HEK293 (cell line): ENCODE results near the gene VRK3.
A peak's percentile ranks its signal among the peaks of the same experiment; 100 is the strongest.

ENCODE experiments used
- AEBP2 ChIP-seq: fragments of 450-650 bp; formaldehyde crosslinking; IDR thresholded peaks from 2 replicates; pipeline ENCODE4 v1.5.1; 2016; ENCODE audit warnings: missing biosample characterization, missing genetic modification characterization, borderline replicate concordance
- GFI1B ChIP-seq: fragments of 450-650 bp; formaldehyde crosslinking; IDR thresholded peaks from 2 replicates; pipeline ENCODE4 v1.5.1; 2016; ENCODE audit warnings: missing biosample characterization, missing genetic modification characterization
- GLI2 ChIP-seq: fragments of 450-650 bp; formaldehyde crosslinking; IDR thresholded peaks from 2 replicates; pipeline ENCODE4; 2017; ENCODE audit warnings: missing biosample characterization, missing genetic modification characterization, low read depth, borderline replicate concordance
- GLI4 ChIP-seq: fragments of 450-650 bp; formaldehyde crosslinking; IDR thresholded peaks from 2 replicates; pipeline ENCODE4 v1.5.1; 2016; ENCODE audit warnings: missing biosample characterization, missing genetic modification characterization
- HOXD13 ChIP-seq: sonication (generic); formaldehyde crosslinking; IDR thresholded peaks from 2 replicates; pipeline ENCODE4 v1.8.0; 2022; ENCODE audit warnings: missing genetic modification reagents, borderline replicate concordance
- KLF10 ChIP-seq: fragments of 450-650 bp; IDR thresholded peaks from 2 replicates; pipeline ENCODE4 v1.5.1; 2018; ENCODE audit warnings: missing biosample characterization, mild to moderate bottlenecking, missing genetic modification characterization
- MYNN ChIP-seq: fragments of 450-650 bp; formaldehyde crosslinking; IDR thresholded peaks from 2 replicates; pipeline ENCODE4 v1.5.1; 2016; ENCODE audit warnings: missing biosample characterization, missing genetic modification characterization, borderline replicate concordance
- MZF1 ChIP-seq: fragments of 450-650 bp; formaldehyde crosslinking; IDR thresholded peaks from 2 replicates; pipeline ENCODE4 v1.5.1; 2017; ENCODE audit warnings: missing biosample characterization, missing genetic modification characterization, borderline replicate concordance
- YY1 ChIP-seq: fragments of 450-650 bp; formaldehyde crosslinking; IDR thresholded peaks from 2 replicates; pipeline ENCODE4 v1.5.1; 2018; ENCODE audit warnings: missing biosample characterization, missing genetic modification characterization
- ZFHX2 ChIP-seq: fragments of 450-650 bp; formaldehyde crosslinking; conservative IDR thresholded peaks from 2 replicates; pipeline ENCODE4 v1.5.1; 2016; ENCODE audit warnings: missing biosample characterization, missing genetic modification characterization
- ZFP41 ChIP-seq: fragments of 450-650 bp; formaldehyde crosslinking; IDR thresholded peaks from 2 replicates; pipeline ENCODE4 v1.5.1; 2016; ENCODE audit warnings: missing biosample characterization, missing genetic modification characterization, borderline replicate concordance
- ZNF169 ChIP-seq: fragments of 450-650 bp; formaldehyde crosslinking; IDR thresholded peaks from 2 replicates; pipeline ENCODE4 v1.5.1; 2016; ENCODE audit warnings: missing biosample characterization, missing genetic modification characterization
- ZNF18 ChIP-seq: fragments of 450-650 bp; formaldehyde crosslinking; IDR thresholded peaks from 2 replicates; pipeline ENCODE4 v1.5.1; 2016; ENCODE audit warnings: missing biosample characterization, missing genetic modification characterization
- ZNF202 ChIP-seq: fragments of 450-650 bp; formaldehyde crosslinking; IDR thresholded peaks from 2 replicates; pipeline ENCODE4 v1.5.1; 2016; ENCODE audit warnings: missing biosample characterization, missing genetic modification characterization, borderline replicate concordance
- ZNF211 ChIP-seq: fragments of 450-650 bp; formaldehyde crosslinking; IDR thresholded peaks from 2 replicates; pipeline ENCODE4 v1.5.1; 2016; ENCODE audit warnings: low read depth, missing biosample characterization, missing genetic modification characterization
- ZNF274 ChIP-seq, 2 experiments: fragments of 200-500 bp in 1 of 2; fragments of 450-650 bp in 1 of 2; sonication (Bioruptor generic) in 1 of 2; formaldehyde crosslinking in 1 of 2; IDR thresholded peaks; 2 replicates each; pipeline versions ENCODE4 v1.5.1 to v1.6.1; 2014 to 2016; ENCODE audit warnings: borderline replicate concordance in 1 of 2, inconsistent platforms in 1 of 2, low read length in 1 of 2, missing biosample characterization in 1 of 2, missing genetic modification characterization in 1 of 2
- ZNF280D ChIP-seq: fragments of 450-650 bp; formaldehyde crosslinking; IDR thresholded peaks from 2 replicates; pipeline ENCODE4 v1.5.1; 2016; ENCODE audit warnings: missing biosample characterization, missing genetic modification characterization
- ZNF324 ChIP-seq: fragments of 450-650 bp; formaldehyde crosslinking; IDR thresholded peaks from 2 replicates; pipeline ENCODE4 v1.5.1; 2016; ENCODE audit warnings: missing biosample characterization, missing genetic modification characterization
- ZNF341 ChIP-seq: fragments of 450-650 bp; formaldehyde crosslinking; IDR thresholded peaks from 2 replicates; pipeline ENCODE4; 2016; ENCODE audit warnings: low read depth, missing biosample characterization, missing genetic modification characterization
- ZNF433 ChIP-seq: fragments of 450-650 bp; formaldehyde crosslinking; IDR thresholded peaks from 2 replicates; pipeline ENCODE4 v1.5.1; 2016; ENCODE audit warnings: missing biosample characterization, missing genetic modification characterization, low read depth
- ZNF48 ChIP-seq: fragments of 450-650 bp; formaldehyde crosslinking; IDR thresholded peaks from 2 replicates; pipeline ENCODE4 v1.5.1; 2016; ENCODE audit warnings: missing biosample characterization, missing genetic modification characterization
- ZNF514 ChIP-seq: fragments of 450-650 bp; formaldehyde crosslinking; IDR thresholded peaks from 2 replicates; pipeline ENCODE4 v1.5.1; 2016; ENCODE audit warnings: missing biosample characterization, missing genetic modification characterization
- ZNF530 ChIP-seq: fragments of 450-650 bp; formaldehyde crosslinking; IDR thresholded peaks from 2 replicates; pipeline ENCODE4 v1.5.1; 2016; ENCODE audit warnings: low read depth, missing biosample characterization, missing genetic modification characterization
- ZNF677 ChIP-seq: fragments of 450-650 bp; IDR thresholded peaks from 2 replicates; pipeline ENCODE4 v1.5.0; 2018; ENCODE audit warnings: missing biosample characterization, mild to moderate bottlenecking, missing genetic modification characterization, moderate library complexity
- ZNF707 ChIP-seq: fragments of 450-650 bp; formaldehyde crosslinking; IDR thresholded peaks from 2 replicates; pipeline ENCODE4 v1.5.1; 2016; ENCODE audit warnings: missing biosample characterization, missing genetic modification characterization
- ZNF768 ChIP-seq: fragments of 450-650 bp; formaldehyde crosslinking; IDR thresholded peaks from 2 replicates; pipeline ENCODE4 v1.5.1; 2018; ENCODE audit warnings: missing biosample characterization, mild to moderate bottlenecking, missing genetic modification characterization
- TF ChIP-seq, protein P1 (sequence below): IDR thresholded peaks from 2 replicates; pipeline ENCODE4 v1.6.1; 2011; ENCODE audit warnings: mild to moderate bottlenecking, low read depth, low read length, borderline replicate concordance
- TF ChIP-seq, protein P2 (sequence below): fragments of 450-650 bp; formaldehyde crosslinking; IDR thresholded peaks from 2 replicates; pipeline ENCODE4 v1.5.1; 2016; ENCODE audit warnings: missing biosample characterization, missing genetic modification characterization
- TF ChIP-seq, protein P3 (sequence below): fragments of 450-650 bp; formaldehyde crosslinking; IDR thresholded peaks from 2 replicates; pipeline ENCODE4 v1.5.1; 2017; ENCODE audit warnings: missing biosample characterization, missing genetic modification characterization

The VRK3 gene

GRCh38 chr19:49929121-49929610 lies 96.0 kb downstream of the VRK3 start, which contains the start of the genes ATF5 and NUP62 (continued):
- TF ChIP-seq ZNF707 (tag by site-specific recombination): no peak
- TF ChIP-seq ZNF341 (tag by site-specific recombination): no peak
- no peak for TF ChIP-seq GLI2 (tag by site-specific recombination)
- TF ChIP-seq ZNF280D: no peak
- TF ChIP-seq ZFP41 (tag by site-specific recombination): peak; percentile 95; the same call in 1 of the 2 replicates
- no peak for TF ChIP-seq AEBP2
- no peak for TF ChIP-seq ZNF211 (tag by site-specific recombination)
- no peak; the same call in 1 of the 2 replicates for TF ChIP-seq KLF10 (tag by site-specific recombination)
- TF ChIP-seq ZFHX2 (tag by site-specific recombination): peak; percentile 63
- TF ChIP-seq, protein P1, sequence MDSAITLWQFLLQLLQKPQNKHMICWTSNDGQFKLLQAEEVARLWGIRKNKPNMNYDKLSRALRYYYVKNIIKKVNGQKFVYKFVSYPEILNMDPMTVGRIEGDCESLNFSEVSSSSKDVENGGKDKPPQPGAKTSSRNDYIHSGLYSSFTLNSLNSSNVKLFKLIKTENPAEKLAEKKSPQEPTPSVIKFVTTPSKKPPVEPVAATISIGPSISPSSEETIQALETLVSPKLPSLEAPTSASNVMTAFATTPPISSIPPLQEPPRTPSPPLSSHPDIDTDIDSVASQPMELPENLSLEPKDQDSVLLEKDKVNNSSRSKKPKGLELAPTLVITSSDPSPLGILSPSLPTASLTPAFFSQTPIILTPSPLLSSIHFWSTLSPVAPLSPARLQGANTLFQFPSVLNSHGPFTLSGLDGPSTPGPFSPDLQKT: no peak
- no peak for TF ChIP-seq ZNF530 (tag by site-specific recombination)
- peak; percentile 79; the same call in 1 of the 2 replicates for TF ChIP-seq ZNF324
- TF ChIP-seq ZNF677: no peak
- TF ChIP-seq ZNF48: no peak
- TF ChIP-seq, protein P2, sequence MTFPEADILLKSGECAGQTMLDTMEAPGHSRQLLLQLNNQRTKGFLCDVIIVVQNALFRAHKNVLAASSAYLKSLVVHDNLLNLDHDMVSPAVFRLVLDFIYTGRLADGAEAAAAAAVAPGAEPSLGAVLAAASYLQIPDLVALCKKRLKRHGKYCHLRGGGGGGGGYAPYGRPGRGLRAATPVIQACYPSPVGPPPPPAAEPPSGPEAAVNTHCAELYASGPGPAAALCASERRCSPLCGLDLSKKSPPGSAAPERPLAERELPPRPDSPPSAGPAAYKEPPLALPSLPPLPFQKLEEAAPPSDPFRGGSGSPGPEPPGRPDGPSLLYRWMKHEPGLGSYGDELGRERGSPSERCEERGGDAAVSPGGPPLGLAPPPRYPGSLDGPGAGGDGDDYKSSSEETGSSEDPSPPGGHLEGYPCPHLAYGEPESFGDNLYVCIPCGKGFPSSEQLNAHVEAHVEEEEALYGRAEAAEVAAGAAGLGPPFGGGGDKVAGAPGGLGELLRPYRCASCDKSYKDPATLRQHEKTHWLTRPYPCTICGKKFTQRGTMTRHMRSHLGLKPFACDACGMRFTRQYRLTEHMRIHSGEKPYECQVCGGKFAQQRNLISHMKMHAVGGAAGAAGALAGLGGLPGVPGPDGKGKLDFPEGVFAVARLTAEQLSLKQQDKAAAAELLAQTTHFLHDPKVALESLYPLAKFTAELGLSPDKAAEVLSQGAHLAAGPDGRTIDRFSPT (tag by site-specific recombination): no peak
- TF ChIP-seq GLI4 (tag by site-specific recombination): peak; percentile 94
- no peak for TF ChIP-seq GFI1B (tag by site-specific recombination)
- no peak; the same call in 1 of the 2 replicates for TF ChIP-seq ZNF169 (tag by site-specific recombination)
- peak; percentile 49; the same call in 1 of the 2 replicates for TF ChIP-seq YY1
- no peak for TF ChIP-seq ZNF514 (tag by site-specific recombination)
- TF ChIP-seq ZNF202: no peak
- TF ChIP-seq HOXD13 (CRISPR knock-in tag): peak; percentile 39; the same call in 1 of the 2 replicates
- no peak for TF ChIP-seq ZNF768 (tag by site-specific recombination)
- TF ChIP-seq ZNF18 (tag by site-specific recombination): 0 out of 2 replicates have a peak, but pooled peaks have one; percentile 62
- no peak for TF ChIP-seq ZNF274 (IDR thresholded peaks at IDR 0.05; ENCODE audit: low read length)
- TF ChIP-seq ZNF274 (tag by site-specific recombination; IDR thresholded peaks at IDR 0.05; ENCODE audit: borderline replicate concordance): no peak
- no peak for TF ChIP-seq MYNN
- TF ChIP-seq ZNF433 (tag by site-specific recombination): no peak
- TF ChIP-seq MZF1 (tag by site-specific recombination): peak; percentile 68
- TF ChIP-seq, protein P3, sequence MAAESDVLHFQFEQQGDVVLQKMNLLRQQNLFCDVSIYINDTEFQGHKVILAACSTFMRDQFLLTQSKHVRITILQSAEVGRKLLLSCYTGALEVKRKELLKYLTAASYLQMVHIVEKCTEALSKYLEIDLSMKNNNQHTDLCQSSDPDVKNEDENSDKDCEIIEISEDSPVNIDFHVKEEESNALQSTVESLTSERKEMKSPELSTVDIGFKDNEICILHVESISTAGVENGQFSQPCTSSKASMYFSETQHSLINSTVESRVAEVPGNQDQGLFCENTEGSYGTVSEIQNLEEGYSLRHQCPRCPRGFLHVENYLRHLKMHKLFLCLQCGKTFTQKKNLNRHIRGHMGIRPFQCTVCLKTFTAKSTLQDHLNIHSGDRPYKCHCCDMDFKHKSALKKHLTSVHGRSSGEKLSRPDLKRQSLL: peak; percentile 33
